ENCODE results near the gene ASTN1.

DNA sequence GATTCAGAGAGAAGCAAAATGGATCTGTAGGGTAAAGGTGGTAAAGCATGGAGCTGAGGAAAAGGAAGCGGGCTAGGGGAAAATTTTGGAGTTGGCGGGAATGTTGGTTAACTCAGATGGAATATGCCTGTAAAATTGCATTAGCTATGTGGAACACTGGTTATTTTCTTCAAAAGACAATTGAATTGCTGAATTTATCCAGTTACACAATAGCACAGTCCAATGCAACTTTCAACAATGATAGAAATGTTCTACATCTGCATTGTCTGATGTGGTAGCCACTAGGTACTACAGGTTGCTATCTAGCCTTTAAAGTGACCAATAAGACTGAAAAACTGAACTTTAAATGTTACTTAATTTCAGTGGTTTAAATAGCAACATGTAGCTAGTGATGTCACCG is 315.2 kb downstream of the ASTN1 start:
- TF ChIP-seq SUZ12 (IDR thresholded peaks at IDR 0.05; ENCODE audit: extremely low read depth, insufficient read depth, insufficient read length) (no peak), ZNF274 (IDR thresholded peaks at IDR 0.05; ENCODE audit: low read depth, low read length) (no peak), YY1 (IDR thresholded peaks at IDR 0.05; ENCODE audit: insufficient read depth, insufficient read length) (no peak)

All from NT2/D1 (cell line).